GM06990 (cell line): ENCODE measurements around the gene PYGB.

Source experiments
- DNase-seq: peaks from one replicate; pipeline ENCODE4 v3.0.0-alpha.2; 2011; ENCODE audit not compliant: insufficient read length; ENCODE audit errors: extremely low read depth
- H3K27me3 ChIP-seq: replicated peaks from 2 replicates; pipeline ENCODE4 v1.6.0; 2011; ENCODE audit warnings: low read length; ENCODE audit not compliant: control insufficient read depth, insufficient read depth
- H3K36me3 ChIP-seq: 2 replicates; pipeline ENCODE4 v1.5.1; 2011; ENCODE audit warnings: low read length; ENCODE audit not compliant: control insufficient read depth, insufficient read depth
- H3K4me3 ChIP-seq: replicated peaks from 2 replicates; pipeline ENCODE4 v1.5.1; 2011; ENCODE audit warnings: low read depth, mild to moderate bottlenecking, control low read depth, low read length
- TF ChIP-seq, protein P1 (sequence below): IDR thresholded peaks from 2 replicates; pipeline ENCODE4 v1.5.1; 2011; ENCODE audit warnings: low read length, control low read depth, mild to moderate bottlenecking, inconsistent platforms; ENCODE audit not compliant: insufficient read depth, poor library complexity, severe bottlenecking

PYGB gene

GRCh38 chr20:25313593-25313992, 65.7 kb downstream of the PYGB start:
- TF ChIP-seq, protein P1, sequence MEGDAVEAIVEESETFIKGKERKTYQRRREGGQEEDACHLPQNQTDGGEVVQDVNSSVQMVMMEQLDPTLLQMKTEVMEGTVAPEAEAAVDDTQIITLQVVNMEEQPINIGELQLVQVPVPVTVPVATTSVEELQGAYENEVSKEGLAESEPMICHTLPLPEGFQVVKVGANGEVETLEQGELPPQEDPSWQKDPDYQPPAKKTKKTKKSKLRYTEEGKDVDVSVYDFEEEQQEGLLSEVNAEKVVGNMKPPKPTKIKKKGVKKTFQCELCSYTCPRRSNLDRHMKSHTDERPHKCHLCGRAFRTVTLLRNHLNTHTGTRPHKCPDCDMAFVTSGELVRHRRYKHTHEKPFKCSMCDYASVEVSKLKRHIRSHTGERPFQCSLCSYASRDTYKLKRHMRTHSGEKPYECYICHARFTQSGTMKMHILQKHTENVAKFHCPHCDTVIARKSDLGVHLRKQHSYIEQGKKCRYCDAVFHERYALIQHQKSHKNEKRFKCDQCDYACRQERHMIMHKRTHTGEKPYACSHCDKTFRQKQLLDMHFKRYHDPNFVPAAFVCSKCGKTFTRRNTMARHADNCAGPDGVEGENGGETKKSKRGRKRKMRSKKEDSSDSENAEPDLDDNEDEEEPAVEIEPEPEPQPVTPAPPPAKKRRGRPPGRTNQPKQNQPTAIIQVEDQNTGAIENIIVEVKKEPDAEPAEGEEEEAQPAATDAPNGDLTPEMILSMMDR: no peak
- H3K4me3 ChIP-seq: no peak overlapping the region
- H3K27me3 ChIP-seq: no peaks in the 10 kb centered on the region
- H3K36me3 ChIP-seq: peaks cover 4% of the 10 kb centered on the region
- no peak for DNase-seq

DNA sequence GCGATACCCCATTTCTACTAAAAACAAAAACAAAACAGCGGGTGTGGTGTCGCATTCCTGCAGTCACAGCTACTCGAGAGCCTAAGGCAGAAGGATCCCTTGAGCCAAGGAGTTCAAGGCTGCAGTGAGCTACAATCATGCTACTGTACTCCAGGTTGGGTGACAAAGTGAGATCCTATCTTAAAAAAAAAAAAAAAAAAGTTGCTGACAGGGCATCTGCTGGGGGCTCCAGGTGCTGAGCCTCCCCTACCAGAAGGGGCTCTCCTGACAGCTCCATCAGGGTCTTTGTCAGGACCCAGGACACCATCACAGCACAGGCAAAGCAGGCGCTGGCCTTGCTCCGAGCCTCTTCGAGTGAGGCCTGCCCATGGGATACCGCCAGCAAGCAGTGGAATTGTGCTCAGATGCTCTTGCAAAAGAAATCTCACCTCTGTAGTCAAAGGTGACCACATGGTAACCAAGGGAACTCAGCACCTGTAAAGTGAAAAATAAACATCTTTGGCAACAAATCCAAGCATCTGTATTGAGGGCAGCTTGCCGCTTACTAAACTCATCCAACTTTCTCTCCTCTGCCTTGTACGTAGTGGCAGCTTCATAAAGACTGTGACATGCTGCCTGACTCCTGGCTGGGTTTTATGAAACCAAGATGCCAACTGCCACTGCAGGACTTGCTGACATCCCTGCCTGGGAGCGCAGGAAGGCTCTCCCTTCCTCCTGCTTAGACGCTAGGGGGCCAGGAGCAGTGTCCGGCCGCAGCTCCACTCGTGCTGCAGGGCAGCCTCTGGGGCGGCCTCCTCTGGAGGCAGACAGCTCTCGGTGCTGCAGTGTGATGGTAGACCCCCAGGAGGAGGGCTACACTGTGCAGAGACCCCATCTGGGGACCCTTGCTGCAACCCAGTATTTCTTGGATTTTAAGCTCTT, 66.9 kb downstream of the PYGB start:
- DNase-seq: no peak
- H3K27me3 ChIP-seq: no peaks in the 10 kb centered on the region
- H3K4me3 ChIP-seq: no peak overlapping the region
- TF ChIP-seq, protein P1: no peak
- peaks cover 1% of the 10 kb centered on the region for H3K36me3 ChIP-seq

GRCh38 chr20:25315418-25316210, 67.7 kb downstream of the PYGB start:
- Histone ChIP-seq H3K36me3 (peaks cover 5% of the 10 kb centered on the region), H3K4me3 (no peak overlapping the region)
- DNase-seq: no peak

GRCh38 chr20:25316506-25317190, 68.8 kb downstream of the PYGB start:
- DNase-seq: no peak
- Histone ChIP-seq H3K4me3 (no peak overlapping the region), H3K36me3 (peaks cover 5% of the 10 kb centered on the region), H3K27me3 (no peaks in the 10 kb centered on the region)
- TF ChIP-seq, protein P1: no peak

More at GRCh38 chr20:25315418-25316210, 67.7 kb downstream of the PYGB start:
- TF ChIP-seq, protein P1: no peak
- no peaks in the 10 kb centered on the region for H3K27me3 ChIP-seq

DNA sequence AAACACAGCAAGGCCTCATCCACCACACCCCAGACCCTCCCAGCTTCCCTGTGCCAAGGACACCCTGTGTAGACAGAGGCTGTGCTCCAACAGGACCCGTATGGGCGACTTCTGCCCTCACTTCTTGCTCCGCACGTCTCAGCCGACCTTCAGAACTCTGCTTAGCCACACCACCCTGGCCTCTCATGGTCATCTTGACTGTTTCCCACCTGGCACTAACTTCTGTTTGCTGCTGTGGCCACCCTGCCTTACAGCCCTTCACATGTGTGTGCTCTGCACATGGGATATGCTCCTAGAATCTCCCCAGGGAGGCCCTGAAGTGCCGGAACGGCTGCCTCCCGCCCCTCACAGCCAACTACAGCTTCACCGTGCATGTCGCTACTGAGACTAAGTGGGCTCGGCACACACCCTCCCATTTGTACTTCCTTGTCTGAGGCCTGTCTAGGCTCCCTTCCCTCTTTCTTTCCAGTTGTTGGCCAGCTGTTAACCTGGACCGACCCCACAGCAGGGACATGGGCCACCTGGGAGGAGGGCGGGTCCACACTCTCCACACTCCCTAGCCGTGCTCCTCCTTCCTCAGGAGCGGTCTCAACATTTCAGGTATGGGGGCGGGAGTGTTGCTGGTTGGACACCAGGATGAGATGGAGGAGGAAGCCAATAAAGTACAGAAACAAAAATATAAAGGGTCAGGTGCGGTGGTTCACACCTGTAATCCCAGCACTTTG, 69.6 kb downstream of the PYGB start:
- TF ChIP-seq, protein P1: no peak
- H3K36me3 ChIP-seq: peaks cover 5% of the 10 kb centered on the region

More for the DNA sequence above, 69.6 kb downstream of the PYGB start:
- Histone ChIP-seq H3K27me3 (no peaks in the 10 kb centered on the region), H3K4me3 (no peak overlapping the region)
- no peak for DNase-seq
